Activated effector memory CD4-positive, alpha-beta T cell treated with Interleukin-2 at 50 U/mL for 16 hours (primary cell): ENCODE data around the gene LHX3.
A peak's percentile ranks its signal among the peaks of the same experiment; 100 is the strongest.

Experiments used
- DNase-seq: peaks from one replicate; pipeline ENCODE4 v3.0.0-alpha.2; 2020

Gene LHX3

GRCh38 chr9:136173648-136174290, 31.2 kb downstream of the LHX3 start:
- DNase-seq, result no peak

DNA sequence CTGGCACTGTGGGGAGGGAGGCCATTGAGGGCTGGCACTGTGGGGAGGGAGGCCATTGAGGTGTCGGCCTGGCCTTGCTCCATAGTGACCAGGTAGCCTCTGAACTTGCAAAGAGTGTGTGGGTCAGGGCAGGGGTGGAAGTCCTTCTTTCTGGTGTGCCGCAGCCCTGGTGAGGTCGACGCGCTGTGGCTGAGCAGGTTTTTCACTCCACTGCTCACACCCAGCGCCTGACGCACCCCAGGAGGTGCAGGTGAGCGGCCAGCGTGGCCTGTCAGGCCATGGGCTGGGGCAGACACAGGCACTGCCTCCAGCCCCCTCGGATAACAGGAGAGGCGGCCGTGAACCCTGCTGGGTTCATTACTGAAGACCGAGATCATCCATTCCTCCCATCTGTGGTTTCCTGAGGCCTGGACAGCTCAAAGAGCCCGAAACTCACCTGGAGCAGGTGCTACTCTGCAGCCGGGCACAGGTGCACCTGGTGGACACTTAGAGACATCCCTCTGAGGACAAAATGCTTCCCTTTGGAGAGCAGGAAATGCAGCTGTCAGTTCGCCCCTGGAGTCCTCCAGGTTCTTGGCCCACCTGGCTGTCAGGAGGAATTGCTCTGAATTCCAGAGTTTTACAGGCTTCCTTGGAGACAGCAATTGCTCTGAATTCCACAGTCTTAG, 32.4 kb downstream of the LHX3 start:
- DNase-seq, result no peak

DNA sequence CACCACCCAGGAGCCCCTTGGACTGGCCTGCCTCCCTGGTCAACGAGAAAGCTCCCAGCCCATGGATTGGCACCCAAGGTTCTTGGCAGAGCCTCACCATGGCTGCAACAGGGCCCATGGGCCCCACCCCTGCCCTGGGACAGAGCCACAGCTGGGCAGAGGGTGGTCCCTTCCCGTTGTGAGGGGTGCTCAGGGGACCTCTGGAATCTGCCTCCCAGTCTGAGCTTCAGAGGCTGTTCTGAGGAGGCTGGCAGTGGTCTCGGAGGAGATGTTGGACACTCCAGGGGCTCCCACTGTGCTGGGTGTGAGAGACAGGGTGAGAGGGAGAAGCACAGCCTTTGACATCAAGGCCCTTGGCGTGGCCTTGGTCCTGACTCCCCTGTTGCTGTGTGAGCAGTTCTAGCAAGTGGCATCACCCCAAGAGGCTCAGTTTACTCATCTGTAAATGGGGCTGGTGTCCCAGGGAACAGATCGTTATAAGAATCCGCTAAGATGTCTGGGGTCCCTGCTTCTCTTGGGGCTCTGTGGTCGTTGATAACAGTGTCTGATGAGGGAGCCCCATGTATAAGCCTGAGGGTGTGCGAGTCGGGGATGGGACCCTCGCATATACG, 33.0 kb downstream of the LHX3 start:
- DNase-seq, result no peak

GRCh38 chr9:136171009-136171800, 33.7 kb downstream of the LHX3 start:
- no peak for DNase-seq

GRCh38 chr9:136170006-136170901, 34.7 kb downstream of the LHX3 start:
- peak; percentile 25 for DNase-seq

DNA sequence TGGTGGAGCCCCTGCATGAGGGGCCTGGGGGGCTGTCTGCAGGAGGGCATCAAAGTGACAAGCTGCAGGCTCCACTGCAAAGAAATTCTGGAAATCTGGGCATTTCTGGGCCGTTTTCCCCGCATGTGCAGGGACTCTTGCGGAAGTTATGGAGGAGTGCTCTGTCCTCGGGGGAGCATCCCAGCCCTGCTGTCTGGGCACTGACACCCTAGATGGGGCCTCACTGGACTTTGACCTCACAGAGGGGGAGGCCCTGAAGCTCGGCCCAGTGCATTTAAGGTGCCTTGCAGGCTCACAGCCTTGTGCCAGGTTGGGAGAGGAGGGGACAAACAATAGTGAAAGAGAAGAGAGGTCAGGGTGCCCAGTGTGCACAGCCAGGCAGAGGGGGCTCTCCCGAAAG, 35.4 kb downstream of the LHX3 start:
- no peak for DNase-seq

DNA sequence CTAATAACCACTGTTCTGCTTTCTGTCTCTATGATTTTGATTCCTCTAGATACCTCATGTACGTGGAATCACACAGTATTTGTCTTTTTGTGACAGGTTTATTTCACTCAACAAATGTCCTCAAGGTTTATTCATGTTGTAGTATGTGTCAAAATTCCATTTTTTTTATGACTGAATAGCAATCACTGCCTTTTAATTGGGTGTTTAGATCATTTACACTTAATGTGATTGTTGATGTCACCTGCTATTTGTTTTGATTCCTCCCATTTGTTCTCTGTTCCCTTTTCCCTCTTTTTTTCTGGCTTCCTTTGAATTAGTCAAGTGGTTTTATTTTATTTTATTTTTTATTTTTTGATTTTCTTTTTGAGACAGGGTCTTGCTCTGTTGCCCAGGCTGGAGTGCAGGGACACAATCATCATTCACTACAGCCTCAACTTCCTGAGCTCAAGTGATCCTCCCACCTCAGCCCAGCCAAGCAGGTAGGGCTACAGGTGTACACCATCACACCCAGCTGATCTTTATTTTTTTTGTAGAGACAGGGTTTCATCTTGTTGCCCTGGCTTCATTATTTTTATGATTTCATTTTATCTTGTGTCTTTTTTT, 41.6 kb downstream of the LHX3 start:
- DNase-seq, result no peak

DNA sequence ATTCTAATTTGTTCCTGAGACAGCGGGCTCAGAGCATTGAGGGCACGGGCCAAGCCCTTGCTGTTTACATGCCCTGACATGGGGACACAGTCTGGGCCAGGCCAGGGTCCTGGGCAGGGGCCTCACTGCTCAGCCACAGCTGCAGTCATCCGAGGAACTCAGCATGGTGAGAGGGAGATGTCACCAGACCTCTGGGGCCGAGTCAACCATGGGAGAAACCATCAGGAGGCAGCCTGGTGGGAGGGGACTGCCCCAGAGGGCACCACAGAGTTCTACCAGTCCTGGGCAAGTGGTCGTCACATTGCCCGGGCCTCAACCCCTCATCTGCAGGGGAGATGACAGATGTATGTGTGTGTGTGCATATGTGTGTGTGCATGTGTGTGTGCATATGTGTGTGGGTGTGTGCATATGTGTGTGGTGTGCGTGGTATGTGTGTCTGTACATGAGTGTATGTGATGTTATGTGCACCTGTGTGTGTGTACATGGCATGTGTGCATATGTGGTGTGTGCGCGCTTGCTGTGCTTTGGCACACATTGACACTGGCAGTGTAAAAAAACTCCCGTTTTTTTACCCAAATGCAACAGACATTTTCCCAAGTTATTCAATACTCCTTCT, 43.8 kb downstream of the LHX3 start:
- no peak for DNase-seq

DNA sequence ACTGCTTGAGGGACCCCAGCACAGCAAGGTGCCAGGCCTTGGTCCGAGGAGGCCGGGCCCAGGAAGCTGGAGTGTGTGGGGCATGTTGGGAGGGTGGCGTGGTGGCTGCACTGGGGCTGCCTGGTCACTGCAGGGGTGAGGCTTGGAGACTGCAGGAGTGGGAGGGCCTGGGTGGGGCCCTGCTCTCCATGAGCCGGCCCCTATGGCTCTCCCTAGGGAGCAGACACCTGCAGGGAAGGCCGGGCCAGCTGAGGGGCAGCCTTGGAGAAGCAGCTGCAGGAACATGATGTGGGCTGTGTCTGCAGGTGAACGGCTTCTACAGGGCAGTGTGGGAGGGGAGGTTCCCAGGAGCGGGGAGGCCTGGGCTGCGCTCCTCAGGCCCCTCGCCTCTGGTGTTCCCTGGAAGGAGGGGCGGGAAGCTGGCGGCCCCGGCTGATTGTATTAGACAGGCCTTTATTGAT, 44.5 kb downstream of the LHX3 start:
- no peak for DNase-seq

- DNase-seq, result no peak
Observed at GRCh38 chr9:136159851-136160250, 45.1 kb downstream of the LHX3 start.

- DNase-seq, result no peak
Observed at GRCh38 chr9:136157477-136158265, 47.3 kb downstream of the LHX3 start.

DNA sequence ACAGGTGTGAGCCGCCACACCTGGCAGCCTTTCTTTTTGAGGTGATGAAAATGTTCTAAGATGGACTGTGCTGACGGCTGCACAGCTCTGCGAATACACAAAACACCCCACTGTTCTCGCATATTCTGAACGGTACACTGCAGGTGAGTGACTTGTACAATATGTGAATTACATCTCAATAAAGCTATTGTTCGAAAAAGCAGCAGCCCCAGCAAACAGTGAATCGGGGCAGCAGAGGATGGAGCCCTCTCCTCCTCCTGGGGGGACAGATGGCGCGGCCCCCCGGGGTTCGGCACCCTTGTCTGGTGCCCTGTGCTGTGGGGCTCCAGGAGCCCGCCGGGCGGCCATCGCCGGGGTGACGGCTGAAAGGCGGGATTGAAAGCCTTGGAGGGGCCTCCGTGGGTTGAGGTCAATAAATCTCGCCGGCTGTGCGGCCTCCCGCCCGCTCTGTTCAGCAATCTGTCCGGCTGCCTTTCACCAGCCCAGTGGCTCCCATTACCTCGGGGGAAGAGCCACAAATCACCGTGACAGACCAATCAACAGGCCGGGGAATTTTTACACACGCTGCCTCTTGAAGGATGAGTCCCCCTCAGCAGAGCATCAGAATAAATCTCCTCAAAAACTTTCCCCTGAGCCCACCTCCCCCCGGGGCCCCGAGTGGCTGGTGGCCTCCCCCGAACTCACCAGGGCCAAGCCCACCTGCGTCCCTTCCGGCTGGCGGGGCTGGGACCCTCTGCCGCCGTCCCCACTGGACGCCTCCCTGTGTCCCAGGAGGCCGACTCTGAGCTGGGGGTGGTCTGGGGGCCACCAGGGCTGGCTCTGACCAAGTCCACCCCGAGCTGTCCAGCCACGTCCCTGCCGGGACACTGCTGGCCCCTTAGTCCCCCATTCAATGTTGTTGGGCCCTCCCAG, 48.5 kb downstream of the LHX3 start:
- no peak for DNase-seq

GRCh38 chr9:136155576-136155975, 49.4 kb downstream of the LHX3 start:
- no peak for DNase-seq

DNA sequence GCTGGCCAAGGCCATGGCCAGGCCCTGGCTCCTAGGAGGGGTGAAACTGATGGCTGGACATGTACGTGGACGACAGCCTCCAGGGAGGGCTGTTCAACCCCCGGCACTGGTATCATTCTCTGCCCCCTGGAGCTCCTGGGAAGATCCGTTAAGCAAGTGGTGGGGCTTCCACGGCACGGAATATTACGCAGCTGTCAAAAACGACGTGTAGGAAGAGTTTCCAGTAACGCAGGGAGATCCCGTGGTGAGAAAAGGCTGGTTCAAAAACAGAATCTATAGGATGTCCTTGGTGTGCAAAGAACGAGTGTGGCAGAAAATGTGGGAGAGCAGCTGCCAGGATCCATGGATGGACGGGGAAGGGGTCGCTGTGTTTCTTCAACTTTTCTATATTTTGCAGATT, 50.0 kb downstream of the LHX3 start:
- DNase-seq, result no peak

DNA sequence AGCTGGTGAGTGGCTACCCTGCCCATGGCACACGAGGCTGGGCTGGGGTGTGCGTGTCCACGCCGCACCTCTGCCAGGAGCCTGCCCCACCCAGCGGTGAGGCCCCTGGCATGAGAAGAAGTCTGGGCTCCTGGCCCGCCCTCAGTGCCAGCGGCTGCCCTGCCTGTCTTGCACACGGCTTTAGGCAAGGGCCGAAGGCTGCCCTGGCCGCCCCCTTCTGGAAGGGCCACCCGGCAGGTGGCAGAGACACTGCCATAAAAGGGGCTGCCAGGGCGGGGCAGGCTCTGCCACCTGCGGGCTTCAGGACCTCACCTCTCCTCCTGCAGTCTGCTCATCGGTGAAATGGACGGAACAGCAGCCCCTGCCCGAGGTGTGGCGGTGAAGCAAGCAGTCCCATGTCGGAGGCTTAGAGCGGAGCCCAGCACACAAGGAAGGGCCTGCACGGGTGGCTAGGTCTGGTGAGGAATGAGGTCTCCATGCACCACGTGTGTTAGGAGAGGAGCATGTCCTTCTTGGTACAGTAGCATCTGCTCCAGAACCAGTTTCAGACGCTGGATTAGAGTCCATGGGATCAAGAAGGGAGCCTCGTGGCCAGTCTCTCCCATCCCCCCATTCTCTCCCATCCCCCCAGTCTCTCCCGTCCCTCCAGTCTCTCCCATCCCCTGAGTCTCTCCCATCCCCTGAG, 51.4 kb downstream of the LHX3 start:
- no peak for DNase-seq

DNA sequence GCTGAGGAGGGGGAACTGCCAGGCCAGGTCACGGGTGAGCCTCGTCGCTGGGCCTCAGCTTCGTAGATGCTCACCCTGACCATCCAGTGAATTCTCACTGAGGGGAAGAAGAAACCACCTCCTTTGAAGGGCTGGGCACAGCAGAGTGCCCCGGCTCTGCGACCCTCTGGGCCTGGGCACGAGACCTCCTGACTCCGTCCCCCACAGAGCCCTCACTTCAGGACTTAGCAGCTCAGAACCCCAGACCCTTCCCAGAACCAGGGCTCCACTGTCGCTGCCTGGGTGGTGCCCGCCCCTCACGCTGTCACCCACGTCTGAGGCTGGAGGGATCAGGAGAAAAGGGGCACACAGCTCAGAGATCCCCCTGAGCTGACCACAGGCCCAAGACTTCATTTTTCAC, 52.0 kb downstream of the LHX3 start:
- DNase-seq, result no peak

- DNase-seq, result no peak
Observed at GRCh38 chr9:136152543-136152866, 52.4 kb downstream of the LHX3 start.

- DNase-seq, result no peak
Observed at GRCh38 chr9:136151848-136152542, 52.9 kb downstream of the LHX3 start.
